ENCODE data around the gene PDCD4.
A peak's percentile ranks its signal among the peaks of the same experiment; 100 is the strongest.
"Not testable (repeated sequence)": the region's sequence is repeated elsewhere in the genome, so short reads cannot be mapped to it uniquely, and the experiment has no call there.

PDCD4 gene

GRCh38 chr10:110887560-110887959 is 15.8 kb downstream of the PDCD4 start:
- DNase-seq: no peak

- no peak for DNase-seq
Measured at GRCh38 chr10:110892602-110893288, 21.0 kb downstream of the PDCD4 start.

- peak; percentile 67 for DNase-seq
Measured at GRCh38 chr10:110893559-110894179, 21.9 kb downstream of the PDCD4 start.

- no peak for DNase-seq
Measured at GRCh38 chr10:110897184-110897583, 25.5 kb downstream of the PDCD4 start.

- DNase-seq: no peak
Measured at GRCh38 chr10:110898391-110898790, 26.7 kb downstream of the PDCD4 start.

- DNase-seq: no peak
Measured at GRCh38 chr10:110900983-110901382, 29.3 kb downstream of the PDCD4 start.

GRCh38 chr10:110901954-110902819 is 30.5 kb downstream of the PDCD4 start:
- no peak for DNase-seq

GRCh38 chr10:110903280-110904278 is 31.9 kb downstream of the PDCD4 start:
- no peak for DNase-seq

- DNase-seq: no peak
Measured at GRCh38 chr10:110910138-110910537, 38.4 kb downstream of the PDCD4 start.

- DNase-seq: no peak
Measured at GRCh38 chr10:110912374-110912773, 40.6 kb downstream of the PDCD4 start.

GRCh38 chr10:110914431-110914830 is 42.7 kb downstream of the PDCD4 start:
- DNase-seq: no peak

- no peak for DNase-seq
Measured at GRCh38 chr10:110915035-110915434, 43.3 kb downstream of the PDCD4 start.

GRCh38 chr10:110915600-110915999 is 43.9 kb downstream of the PDCD4 start:
- not testable (repeated sequence) for DNase-seq

- DNase-seq: no peak
Measured at GRCh38 chr10:110916554-110917346, 45.0 kb downstream of the PDCD4 start.

GRCh38 chr10:110918269-110918642 is 46.5 kb downstream of the PDCD4 start:
- DNase-seq: peak; percentile 64

GRCh38 chr10:110918643-110919348 is 47.1 kb downstream of the PDCD4 start, which contains the start of gene BBIP1:
Gene BBIP1 (minus strand): TSS chr10:110919180. CDS start chr10:110918157, 1,023 bp downstream.
- peak; percentile 98 for DNase-seq

GRCh38 chr10:110919349-110919931 is 47.7 kb downstream of the PDCD4 start, which contains the start of gene SHOC2:
Gene SHOC2 (plus strand): TSS chr10:110919604. CDS start chr10:110964359, 44,755 bp downstream.
- DNase-seq: no peak

GRCh38 chr10:110919971-110920881 is 48.5 kb downstream of the PDCD4 start:
- DNase-seq: peak; percentile 47

GRCh38 chr10:110923856-110924493 is 52.2 kb downstream of the PDCD4 start:
- no peak for DNase-seq
